ENCODE data around the gene GSK3A.
A peak's percentile ranks its signal among the peaks of the same experiment; 100 is the strongest.

GSK3A gene

DNA sequence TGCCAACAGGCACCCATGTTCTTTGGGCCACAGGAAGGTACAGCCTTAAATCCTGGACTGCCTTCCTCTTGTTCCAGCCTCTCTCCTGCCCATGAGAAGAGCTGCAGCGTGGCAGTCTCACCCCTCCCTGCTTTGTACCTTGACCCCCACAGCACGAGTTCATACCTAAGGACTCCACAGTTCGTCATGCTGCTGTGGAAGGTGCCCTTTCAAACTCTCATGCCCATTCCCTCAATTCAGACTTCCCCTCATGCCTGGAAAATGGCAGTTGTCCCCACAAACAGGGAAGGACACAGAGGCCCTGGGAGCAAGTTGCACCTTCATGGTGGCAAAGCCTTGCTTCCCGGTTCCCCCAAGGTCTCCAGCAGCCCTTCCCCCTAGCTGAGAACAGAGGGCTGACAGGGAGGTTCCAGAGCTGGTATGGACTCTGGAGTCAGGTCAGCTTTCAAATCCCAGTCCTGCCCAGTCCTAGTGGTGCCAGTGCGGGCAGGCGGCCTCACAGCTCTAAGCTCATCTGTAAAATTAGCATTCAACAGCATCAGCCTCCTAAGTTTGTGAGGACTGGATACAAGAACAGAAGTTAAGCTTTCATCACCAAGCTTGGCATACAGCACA, 8.6 kb downstream of the GSK3A start:
- no peak for DNase-seq (ENCODE audit: low read depth, low spot score)
- H3K4me3 ChIP-seq (ENCODE audit: low read length): no peak overlapping the region

DNA sequence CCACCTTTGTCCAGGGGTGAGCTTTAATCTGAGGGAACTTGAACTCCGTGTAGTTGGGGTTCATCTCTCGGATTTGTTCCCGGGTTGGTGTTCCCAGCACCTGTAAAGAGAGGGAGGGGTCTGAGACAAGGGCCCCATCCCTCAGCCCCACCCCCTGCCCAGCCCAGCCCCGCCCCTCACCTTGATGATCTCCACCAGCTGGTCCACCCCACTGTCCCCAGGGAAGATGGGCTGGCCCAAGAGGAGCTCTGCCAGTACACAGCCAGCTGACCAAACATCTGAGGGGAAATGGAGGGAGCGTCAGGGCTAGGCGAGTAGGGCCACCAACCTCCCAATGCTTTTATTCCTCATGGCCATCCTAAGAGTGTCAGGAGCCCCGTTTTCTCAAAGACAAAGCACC, 9.3 kb downstream of the GSK3A start:
- DNase-seq (ENCODE audit: low read depth, low spot score): no peak
- H3K4me3 ChIP-seq (ENCODE audit: low read length): no peak overlapping the region

DNA sequence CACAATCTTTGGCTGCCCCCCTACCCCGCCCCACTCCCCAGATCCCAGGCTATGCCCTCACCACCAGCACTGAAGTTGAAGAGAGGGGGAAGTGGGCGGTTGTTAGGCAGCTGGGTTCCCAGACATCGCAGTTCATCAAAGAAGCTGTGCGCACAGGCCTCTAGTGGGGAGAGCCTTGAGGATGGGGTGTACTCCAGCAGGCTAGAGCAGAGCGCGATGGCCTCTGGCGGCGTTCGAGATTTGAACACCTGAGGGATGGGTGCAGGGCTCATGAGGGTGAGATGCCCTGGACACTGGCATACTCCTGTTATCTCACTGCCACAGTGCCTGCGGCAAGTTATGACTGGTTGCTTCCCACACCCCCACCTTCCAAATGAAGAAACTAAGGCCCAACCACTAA, 10.0 kb downstream of the GSK3A start:
- H3K4me3 ChIP-seq (ENCODE audit: low read length): no peak overlapping the region

DNA sequence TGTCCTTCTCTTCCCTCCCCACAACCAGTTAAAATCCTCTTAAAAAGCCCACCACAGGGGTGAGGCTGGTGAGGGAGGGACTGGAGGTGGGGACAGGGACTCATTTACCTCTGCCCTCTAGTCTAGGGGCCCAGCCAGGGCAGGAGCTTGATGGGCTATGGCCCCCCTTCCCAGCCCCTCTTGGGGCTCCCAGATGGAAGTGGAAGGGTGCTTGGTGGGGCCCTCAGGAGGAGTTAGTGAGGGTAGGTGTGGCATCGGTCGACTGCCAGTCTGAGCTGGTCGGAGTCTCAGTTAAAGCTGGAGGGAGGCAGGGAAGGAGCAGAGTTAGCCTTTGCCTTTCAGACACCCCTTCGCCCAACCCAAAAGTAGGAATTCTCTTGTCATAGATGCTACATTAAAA, 11.8 kb downstream of the GSK3A start:
- DNase-seq (ENCODE audit: low read depth, low spot score): no peak

More for the DNA sequence above, 10.0 kb downstream of the GSK3A start:
- no peak for DNase-seq (ENCODE audit: low read depth, low spot score)

DNA sequence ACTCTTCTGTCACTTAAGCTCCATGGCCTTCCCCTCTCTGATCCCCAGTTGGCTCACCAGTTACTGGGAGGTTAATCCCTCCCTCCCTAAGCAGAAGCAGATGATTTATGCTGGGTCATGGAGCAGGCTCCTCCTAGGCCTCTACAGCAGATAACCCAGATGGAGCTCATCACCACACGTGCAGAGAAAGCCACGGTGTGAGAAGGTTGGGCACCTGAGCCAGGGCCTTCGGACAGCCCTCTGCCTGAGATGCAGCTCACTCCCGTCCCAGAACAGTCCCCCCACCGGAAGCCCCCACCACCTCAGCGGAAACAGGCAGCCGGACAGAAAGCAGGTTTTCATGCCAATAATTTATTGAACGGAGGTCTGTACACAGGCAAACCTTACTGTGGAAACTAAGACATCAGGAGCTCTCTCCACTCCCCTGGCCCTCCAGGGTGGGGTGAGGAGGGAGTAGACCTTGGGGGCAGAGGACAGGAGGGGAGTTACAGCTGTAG, 12.5 kb downstream of the GSK3A start:
- DNase-seq (ENCODE audit: low read depth, low spot score): no peak
- H3K4me3 ChIP-seq (ENCODE audit: low read length): no peak overlapping the region

More for the DNA sequence above, 11.8 kb downstream of the GSK3A start:
- no peak overlapping the region for H3K4me3 ChIP-seq (ENCODE audit: low read length)

DNA sequence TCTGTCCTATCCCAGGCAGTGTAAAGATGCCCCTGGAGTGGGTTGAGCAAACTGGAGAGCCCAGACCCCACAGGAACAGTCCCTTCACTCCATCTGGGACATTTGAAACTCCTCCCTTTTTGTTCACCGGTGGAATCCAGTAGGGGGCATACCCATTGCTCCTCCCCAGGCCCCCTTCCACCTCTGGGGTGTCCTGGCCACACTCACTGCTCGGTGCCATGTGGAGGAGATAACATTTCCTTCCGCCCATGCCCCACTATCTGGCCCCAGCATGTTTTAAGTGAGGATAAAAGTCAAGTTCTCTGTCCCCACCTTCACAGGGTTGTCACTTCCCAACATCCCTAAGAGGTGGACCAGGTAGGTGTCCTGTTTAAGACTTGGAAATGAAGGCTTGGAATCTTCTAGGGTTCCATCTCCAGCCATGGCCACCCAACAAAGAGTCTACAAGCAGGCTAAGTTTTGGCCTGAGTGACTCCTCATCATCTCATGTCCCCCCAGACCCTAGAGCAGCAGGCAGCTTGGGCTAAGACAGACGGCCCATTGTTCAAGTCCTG, 13.0 kb downstream of the GSK3A start:
- no peak for DNase-seq (ENCODE audit: low read depth, low spot score)
- H3K4me3 ChIP-seq (ENCODE audit: low read length): no peak overlapping the region

DNA sequence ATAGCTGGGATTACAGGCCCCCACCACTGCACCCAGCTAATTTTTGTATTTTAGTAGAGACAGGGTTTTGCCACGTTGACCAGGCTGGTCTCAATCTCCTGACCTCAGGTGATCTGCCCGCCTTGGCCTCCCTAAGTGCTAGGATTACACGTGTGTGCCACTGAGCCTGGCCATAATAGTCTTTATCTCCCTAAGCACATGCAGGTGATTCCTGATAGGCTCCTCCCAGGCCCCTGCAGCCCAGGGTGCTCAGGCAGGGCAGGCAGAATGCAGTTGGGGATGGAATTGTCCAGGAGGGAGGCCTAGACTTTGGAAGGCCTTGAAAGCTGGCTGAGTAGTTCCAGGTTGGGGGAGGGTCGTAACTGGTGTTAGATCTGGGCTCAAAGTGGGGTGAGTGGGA, 13.8 kb downstream of the GSK3A start:
- H3K4me3 ChIP-seq (ENCODE audit: low read length): no peak overlapping the region
- DNase-seq (ENCODE audit: low read depth, low spot score): no peak

DNA sequence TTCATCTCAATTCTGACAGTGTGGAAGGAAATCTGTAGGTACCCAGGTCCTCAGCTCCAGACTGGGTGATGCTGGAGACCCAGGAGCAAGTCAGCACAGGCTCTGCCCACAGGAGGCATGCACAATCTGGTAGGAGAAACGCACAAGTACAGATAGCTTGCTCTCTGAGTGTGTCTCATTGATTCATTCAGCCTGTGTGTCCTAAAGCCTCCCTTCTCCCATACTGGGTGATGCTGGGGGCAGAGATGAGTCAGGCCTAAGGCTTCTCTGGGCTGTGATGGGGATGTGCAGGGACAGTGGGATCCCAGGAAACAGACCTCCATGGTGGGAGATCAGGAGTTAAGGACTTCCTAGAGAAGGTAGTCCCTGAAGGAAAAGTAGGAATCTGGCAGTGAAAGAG, 15.5 kb downstream of the GSK3A start:
- no peak overlapping the region for H3K4me3 ChIP-seq (ENCODE audit: low read length)
- no peak for DNase-seq (ENCODE audit: low read depth, low spot score)

DNA sequence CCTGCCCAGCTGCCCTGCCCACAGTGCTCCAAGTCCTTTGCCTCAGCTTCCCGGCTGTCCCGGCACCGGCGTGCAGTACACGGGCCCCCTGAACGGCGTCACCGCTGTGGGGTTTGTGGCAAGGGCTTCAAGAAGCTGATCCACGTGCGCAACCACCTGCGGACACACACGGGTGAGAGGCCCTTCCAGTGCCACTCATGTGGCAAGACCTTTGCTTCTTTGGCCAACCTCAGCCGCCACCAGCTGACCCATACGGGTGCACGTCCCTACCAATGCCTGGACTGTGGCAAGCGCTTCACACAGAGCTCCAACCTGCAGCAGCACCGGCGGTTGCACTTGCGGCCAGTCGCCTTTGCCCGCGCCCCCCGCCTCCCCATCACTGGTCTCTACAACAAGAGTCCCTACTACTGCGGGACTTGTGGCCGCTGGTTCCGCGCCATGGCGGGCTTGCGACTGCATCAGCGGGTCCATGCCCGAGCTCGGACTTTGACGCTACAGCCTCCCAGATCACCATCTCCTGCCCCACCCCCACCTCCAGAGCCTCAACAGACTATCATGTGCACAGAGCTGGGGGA, 16.6 kb downstream of the GSK3A start:
- H3K4me3 ChIP-seq (ENCODE audit: low read length): no peak overlapping the region
- no peak for DNase-seq (ENCODE audit: low read depth, low spot score)

DNA sequence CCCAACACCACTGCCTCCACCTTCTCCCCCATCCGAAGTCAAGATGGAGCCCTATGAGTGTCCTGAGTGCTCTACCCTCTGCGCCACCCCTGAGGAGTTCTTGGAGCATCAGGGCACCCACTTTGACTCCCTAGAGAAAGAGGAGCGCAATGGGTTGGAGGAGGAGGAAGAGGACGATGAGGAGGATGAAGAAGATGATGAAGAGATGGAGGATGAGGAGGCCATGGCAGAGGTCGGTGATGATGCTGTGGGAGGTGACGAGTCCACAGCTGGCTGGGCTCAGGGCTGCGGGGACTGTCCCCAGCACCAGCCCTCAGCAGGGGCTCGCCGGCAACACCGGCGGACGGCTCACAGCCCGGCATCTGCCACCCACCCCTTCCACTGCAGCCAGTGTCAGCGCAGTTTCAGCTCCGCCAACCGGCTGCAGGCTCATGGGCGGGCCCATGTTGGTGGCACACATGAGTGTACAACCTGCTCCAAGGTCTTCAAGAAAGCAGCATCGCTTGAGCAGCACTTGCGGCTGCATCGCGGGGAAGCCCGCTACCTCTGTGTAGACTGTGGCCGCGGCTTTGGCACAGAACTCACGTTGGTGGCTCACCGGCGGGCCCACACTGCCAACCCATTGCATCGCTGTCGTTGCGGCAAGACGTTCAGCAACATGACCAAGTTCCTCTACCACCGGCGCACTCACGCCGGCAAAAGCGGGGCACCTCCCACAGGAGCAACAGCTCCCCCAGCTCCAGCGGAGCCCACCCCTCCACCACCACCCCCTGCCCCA, 17.3 kb downstream of the GSK3A start:
- no peak overlapping the region for H3K4me3 ChIP-seq (ENCODE audit: low read length)
- no peak for DNase-seq (ENCODE audit: low read depth, low spot score)

DNA sequence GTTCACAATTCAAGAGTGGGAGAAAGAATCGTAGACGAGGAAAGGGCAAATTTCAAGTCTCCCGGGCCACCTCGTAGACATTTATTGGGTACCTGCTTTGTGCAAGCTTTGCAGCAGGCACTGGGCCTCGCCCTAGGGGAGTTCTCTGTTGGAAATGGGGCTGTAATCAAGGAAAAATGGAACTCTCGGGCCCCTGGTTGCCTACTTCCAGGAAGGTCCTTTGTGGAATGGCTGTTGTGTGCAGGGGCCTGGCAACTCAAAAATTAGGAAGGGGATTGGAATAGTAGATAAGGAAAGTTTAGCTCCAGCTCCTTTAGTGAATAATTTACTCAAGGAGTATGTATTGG, 21.7 kb downstream of the GSK3A start:
- no peak for DNase-seq (ENCODE audit: low read depth, low spot score)
- H3K4me3 ChIP-seq (ENCODE audit: low read length): peak overlapping the region; percentile 94

DNA sequence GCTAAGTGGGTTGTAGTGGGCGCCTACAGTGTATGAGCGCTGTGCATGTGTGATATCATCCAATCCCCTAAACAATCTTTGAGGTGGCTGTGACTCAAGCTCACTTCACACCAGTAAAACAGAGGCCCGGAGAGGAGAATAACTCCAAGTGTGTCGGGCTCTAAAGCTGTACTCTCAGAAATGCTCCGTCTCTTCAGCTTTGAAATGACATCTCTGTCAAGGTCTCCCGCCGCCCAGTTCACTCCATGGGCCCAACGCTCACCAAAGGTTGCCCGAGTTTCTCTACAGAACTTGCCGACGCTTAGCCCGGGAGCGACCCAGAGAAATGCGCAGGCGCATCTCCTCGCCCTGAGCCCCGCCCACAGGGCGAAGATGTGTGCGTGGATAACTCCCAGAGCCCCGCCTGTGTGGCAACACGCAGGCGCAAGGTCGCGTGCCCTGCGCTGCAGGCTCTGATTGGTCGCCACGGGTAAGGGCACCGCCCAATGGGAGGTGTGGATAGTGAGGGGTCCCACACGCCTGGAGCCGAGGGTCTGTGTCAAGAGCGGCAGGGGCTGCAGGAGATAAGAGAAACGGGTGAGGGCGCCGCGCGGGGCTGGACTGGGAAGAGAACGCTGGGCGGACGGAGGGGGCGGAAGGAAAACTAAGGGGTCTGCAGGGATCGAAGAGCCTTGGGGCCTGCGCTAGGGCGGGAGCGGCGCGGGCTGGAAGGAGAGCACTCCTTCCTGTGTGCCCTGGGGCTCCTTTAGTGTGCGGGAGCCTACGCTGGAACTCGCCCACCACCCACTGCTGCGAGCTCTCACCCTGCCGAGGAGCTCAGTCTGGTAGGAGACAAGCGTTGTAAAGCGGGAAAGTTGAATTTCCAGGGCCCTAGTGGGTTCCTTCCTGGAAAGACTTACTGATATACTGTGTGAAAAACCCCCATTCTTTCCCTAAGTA, 22.3 kb downstream of the GSK3A start, which contains the start of gene ZNF526:
TSS of gene ZNF526 (plus strand) at position 501 of the 939 bp plus-strand sequence. CDS start 4,092 bp downstream, outside the sequence.
- peak; percentile 98 for DNase-seq (ENCODE audit: low read depth, low spot score)

DNA sequence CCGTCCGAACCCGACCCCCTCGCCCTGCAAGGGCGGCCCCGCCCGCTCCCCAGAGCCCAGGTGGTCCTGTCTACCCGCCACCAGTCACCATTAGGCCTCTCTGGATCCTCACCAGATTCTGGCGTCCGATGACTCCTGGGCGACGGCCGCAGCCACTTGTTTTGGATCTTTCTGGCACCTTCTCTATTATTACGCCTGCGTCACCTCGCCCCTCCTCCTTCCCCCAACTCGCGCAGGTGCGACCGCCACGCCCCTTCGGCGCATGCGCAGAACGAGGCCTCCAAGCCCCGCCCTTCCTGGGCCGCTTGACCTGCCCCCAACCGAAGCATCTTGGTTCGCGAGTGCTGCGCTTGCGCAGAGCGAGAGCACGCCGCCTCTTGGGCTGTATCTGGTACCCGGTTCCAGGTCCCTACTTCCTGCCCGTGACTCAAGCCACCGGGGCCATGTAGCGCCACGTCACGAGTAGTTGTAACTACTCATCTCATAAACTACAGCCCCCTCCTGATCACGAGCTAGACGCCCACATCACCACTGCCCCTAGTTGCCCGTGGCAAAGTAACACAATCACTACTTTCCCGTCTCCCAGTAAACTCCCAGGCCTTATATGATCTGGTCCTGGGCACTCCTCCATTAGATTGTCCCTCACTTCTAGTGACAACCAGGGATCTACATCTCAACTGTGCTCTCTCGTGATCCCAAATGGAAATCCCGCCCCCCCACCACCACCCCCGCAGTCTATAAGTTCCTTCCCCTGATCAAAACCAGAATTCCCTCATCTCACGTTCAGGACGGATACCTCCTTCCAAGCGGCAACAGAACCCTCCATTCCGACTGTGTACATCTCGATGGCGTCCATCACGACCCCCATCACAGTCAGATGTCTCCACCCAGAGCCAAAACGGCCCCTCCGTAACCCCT, 24.6 kb downstream of the GSK3A start, which contains the start of gene DEDD2:
TSS of gene DEDD2 (minus strand) at position 158 of the 918 bp plus-strand sequence. CDS start 670 bp downstream, outside the sequence.
- peak within 1 kb of the TSS; percentile 95 for H3K4me3 ChIP-seq (ENCODE audit: low read length)
- peak; percentile 97 for DNase-seq (ENCODE audit: low read depth, low spot score)

More for the DNA sequence above, 22.3 kb downstream of the GSK3A start, which contains the start of gene ZNF526:
- H3K4me3 ChIP-seq (ENCODE audit: low read length): peak within 1 kb of the TSS; percentile 94

DNA sequence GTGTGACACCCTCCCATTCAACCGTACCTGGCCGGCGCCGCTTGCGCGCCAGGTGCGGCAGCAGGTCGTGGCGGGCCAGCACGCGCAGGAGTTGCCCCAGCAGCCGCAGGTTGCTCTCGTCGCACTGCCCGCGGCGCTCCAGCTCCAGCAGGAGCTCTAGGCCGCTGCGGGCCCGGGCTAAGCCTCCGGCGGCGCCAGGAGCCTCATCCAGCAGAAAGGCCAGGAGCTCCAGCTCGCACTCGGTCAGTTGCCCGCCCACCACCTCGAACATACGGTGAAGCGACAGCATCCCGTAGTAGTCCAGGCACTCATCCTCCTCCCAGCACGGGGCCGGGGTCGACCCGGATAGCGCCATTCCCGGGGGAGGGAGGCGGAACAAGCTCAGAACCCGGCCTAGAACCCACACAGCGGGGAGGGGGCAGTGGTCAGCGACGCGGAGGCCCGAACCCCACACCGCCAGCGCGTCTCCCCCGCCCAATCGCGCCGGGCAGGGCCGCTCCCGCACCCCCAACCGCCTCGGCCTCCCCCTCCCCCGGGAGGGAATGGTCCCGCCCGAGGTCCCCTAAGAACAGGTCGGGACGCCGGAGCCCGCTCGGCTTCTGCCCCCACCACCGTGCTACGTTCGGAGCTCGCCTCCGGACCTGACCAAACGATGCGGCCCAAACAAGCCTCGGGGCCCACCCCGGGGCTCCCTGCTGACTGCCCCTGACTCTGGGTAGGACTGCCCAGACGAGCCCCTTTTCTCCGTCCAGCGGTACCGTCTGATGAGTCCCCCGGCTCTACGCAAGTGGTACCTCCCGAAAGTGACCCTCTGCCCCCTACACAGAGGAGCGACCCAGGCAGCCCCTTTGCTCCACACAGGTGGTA, 25.5 kb downstream of the GSK3A start:
- H3K4me3 ChIP-seq (ENCODE audit: low read length): peak overlapping the region; percentile 95
- no peak for DNase-seq (ENCODE audit: low read depth, low spot score)

DNA sequence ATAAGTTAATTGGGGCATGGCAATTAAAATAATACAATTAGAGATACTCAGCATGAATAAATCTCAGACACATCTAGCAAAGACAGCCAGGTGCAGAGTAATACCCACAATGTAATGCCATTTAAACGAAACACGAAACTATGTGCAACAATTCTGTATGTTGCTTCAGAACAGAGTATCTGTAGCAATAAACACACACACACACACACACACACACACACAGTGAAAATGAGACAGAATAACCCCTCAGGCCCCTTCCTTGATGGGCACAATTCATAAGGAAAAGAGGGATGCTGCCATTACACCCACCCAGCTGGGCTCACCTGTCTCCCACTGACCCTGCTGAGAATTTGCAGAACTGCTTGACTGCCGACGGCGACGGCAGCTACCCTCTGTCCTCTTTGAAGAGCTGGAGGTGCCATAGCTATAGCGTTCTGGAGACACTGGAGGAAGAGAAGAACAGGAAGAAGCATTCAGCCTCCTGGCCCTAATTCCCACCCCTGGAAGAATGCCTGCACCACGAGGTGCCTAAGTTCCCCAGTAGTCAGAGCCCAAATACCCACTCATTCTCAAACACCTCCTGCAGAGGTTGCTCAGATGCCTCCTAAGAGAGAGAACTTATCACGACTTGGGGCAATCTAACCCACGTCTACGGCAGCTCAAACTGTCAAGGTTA, 27.5 kb downstream of the GSK3A start:
- no peak for DNase-seq (ENCODE audit: low read depth, low spot score)
- H3K4me3 ChIP-seq (ENCODE audit: low read length): no peak overlapping the region

DNA sequence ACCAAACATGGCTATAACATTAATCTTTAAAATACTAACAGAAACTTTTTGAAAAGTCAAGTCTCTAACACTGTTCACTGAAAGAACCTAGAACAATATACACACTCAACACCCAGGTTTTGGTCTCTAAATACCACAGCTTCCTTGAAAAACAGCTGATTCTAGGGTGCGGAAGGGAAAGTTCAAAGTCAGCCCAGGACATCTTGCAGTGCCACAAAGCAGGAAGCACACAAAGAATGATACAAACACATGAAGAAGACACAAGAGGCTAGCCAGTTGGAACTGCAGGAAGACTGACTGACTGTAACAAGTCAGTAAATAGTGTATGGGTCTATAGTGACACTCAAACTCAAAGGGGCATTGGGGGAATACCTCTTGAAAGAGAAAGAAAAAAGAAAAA, 29.5 kb downstream of the GSK3A start:
- no peak overlapping the region for H3K4me3 ChIP-seq (ENCODE audit: low read length)
- DNase-seq (ENCODE audit: low read depth, low spot score): no peak

All from Jurkat, Clone E6-1 (cell line).